K562 (cell line): ENCODE data around the gene CENPP. TPM values are rescaled to one million over a fixed set of nuclear protein-coding genes. Genes with fewer than 3 reads are reported as not detected.

Experiments used
- IRF9 ChIP-seq: fragments of 450-650 bp; IDR thresholded peaks from 2 replicates; pipeline ENCODE4 v1.6.1; 2016; ENCODE audit warnings: missing biosample characterization, missing genetic modification characterization
- MGA ChIP-seq: fragments of 450-650 bp; IDR thresholded peaks from 2 replicates; pipeline ENCODE4 v1.6.1; 2016; ENCODE audit warnings: mild to moderate bottlenecking, moderate library complexity
- ZNF592 ChIP-seq: fragments of 450-650 bp; IDR thresholded peaks from 2 replicates; pipeline ENCODE4 v1.6.1; 2017; ENCODE audit warnings: antibody characterized with exemption, mild to moderate bottlenecking
- polyA plus RNA-seq, 8 experiments: library from polyadenylated mRNA; depleted of rRNA in 4 of 8; stranded (reverse) in 5 of 8; unstranded in 3 of 8; fragments of >200 nt; fragmentation: Nextera tagmentation in 2 of 8; fragmentation: Illumina TruSeq in 1 of 8; extraction: Ambion mirVana in 2 of 8; extraction: Trizol in 1 of 8; gene quantifications; 2 replicates each; pipeline versions ENCODE4 v1.2.1 to v1.2.3, GENCODE V29; 2011 to 2014; ENCODE audit warnings: inconsistent platforms in 1 of 8, missing spikeins in 1 of 8
- total RNA-seq, 7 experiments: library from RNA; depleted of rRNA in 6 of 7; stranded (reverse); fragments of >200 nt in 6 of 7; fragmentation: Illumina TruSeq in 2 of 7; extraction: Trizol in 2 of 7; gene quantifications; 2 replicates each; pipeline versions ENCODE4 v1.2.1 to v1.2.3, GENCODE V29; 2011 to 2021; ENCODE audit warnings: low replicate concordance in 1 of 7

Gene CENPP
- total and polyA plus RNA-seq, 9 of the 15 experiments (the other 6 are each of a cell fraction or from before 2014, with no cell fraction given): 8.0 to 28.5 (median 17.9) TPM

GRCh38 chr9:92486371-92486770 is 160.6 kb downstream of the CENPP start (continued):
- TF ChIP-seq MGA: peak; percentile 46
- TF ChIP-seq IRF9 (tag): no peak
- 0 out of 2 replicates have a peak, but pooled peaks have one; percentile 33 for TF ChIP-seq ZNF592
- TF ChIP-seq, all 486 proteins: peak for 10
